ENCODE data around the gene SEPTIN12.

- TF ChIP-seq CTCF (IDR thresholded peaks at IDR 0.05; ENCODE audit: low read depth, low read length, poor library complexity, severe bottlenecking) (no peak), EZH2phosphoT487 (IDR thresholded peaks at IDR 0.05; ENCODE audit: borderline replicate concordance, low read length) (no peak)
Measured at GRCh38 chr16:4797805-4798252, 9.7 kb upstream of the SEPTIN12 start.

Measured in DOHH2 (cell line).